SK-N-MC (cell line): ENCODE results near the gene ANKRD33B.
"Not testable (repeated sequence)": the region's sequence is repeated elsewhere in the genome, so short reads cannot be mapped to it uniquely, and the experiment has no call there.

Experiments
- DNase-seq: peaks from one replicate; pipeline ENCODE4 v3.0.0-alpha.2; 2011; ENCODE audit warnings: low read depth, low spot score
- H3K27ac ChIP-seq: fragments of 200-600 bp; sonication (generic); 2 replicates; pipeline ENCODE4 v1.5.1; 2016; ENCODE audit warnings: mixed run types
- H3K36me3 ChIP-seq: fragments of 200-600 bp; sonication (generic); 2 replicates; pipeline ENCODE4 v1.6.1; 2017; ENCODE audit warnings: antibody characterized with exemption, low read length, mixed read lengths; ENCODE audit not compliant: insufficient read depth
- H3K4me3 ChIP-seq: fragments of 200-600 bp; sonication (generic); 2 replicates; pipeline ENCODE4 v1.5.1; 2016
- H3K9ac ChIP-seq: fragments of 200-600 bp; sonication (generic); 2 replicates; pipeline ENCODE4 v1.8.0; 2017; ENCODE audit warnings: mixed run types, mixed read lengths; ENCODE audit not compliant: insufficient read length
- H3K9me3 ChIP-seq: fragments of 200-600 bp; sonication (generic); 2 replicates; pipeline ENCODE4 v1.6.1; 2017; ENCODE audit warnings: low read depth, mild to moderate bottlenecking, antibody characterized with exemption, low read length, moderate library complexity, mixed read lengths
- EZH2 ChIP-seq: fragments of 200-600 bp; sonication (generic); IDR thresholded peaks from one replicate; pipeline ENCODE4 v1.6.1; 2017; ENCODE audit warnings: antibody characterized with exemption
- FOXP2 ChIP-seq: optimal IDR thresholded peaks from 2 replicates; pipeline ENCODE3; 2011; ENCODE audit warnings: mild to moderate bottlenecking, moderate library complexity; ENCODE audit not compliant: insufficient read depth; ENCODE audit errors: extremely low read length, control extremely low read depth
- POLR2AphosphoS5 ChIP-seq: IDR thresholded peaks from 2 replicates; pipeline ENCODE4 v1.6.1; 2012; ENCODE audit warnings: mild to moderate bottlenecking, low read depth, low read length, borderline replicate concordance

ANKRD33B gene

DNA sequence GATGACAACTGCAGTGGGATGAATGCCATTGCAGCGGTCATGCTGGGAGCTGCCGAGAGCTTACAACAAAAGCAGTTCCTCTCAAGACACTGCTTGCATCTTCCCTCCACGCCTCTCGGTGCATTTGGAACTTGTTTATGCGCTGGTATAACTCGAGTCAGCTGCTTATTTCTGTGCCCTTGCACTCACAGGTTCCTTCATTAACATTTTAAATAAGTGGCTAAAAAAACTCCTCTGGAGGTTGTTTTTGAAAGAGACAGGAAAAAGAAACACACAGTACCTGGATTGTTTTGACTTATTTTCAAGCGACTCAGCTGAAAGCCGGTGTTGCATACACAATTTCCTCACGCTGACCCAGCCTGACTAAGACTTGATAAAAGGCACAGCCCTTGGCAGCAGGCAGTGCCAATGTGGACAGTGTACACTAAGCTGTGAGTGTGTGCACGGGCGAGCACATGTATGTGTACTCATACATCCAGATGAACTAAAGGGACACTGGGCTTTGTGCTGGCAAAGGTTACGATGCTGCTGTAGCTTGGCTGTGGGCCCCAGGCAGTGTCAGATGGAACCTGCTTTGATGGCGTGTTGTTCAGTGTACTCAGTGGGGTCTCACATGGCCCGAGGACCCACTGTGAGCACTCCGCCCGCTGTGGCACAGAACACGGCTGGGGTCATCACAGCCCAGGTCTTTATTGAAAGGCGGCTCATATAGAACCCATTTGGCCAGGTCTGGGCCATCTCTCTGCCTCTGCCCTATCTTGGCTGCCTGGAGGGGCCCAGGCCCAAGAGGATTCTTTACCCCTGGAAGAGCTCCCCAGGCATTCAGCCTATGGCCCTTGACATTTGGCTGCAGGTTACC, 92.3 kb downstream of the ANKRD33B start:
- Histone ChIP-seq H3K27ac (no peak overlapping the region), H3K36me3 (no peaks in the 10 kb centered on the region), H3K9ac (no peak overlapping the region), H3K4me3 (no peak overlapping the region), H3K9me3 (no peaks in the 10 kb centered on the region)
- no peak for DNase-seq
- TF ChIP-seq POLR2AphosphoS5 (no peak), EZH2 (no peak), FOXP2 (no peak)

DNA sequence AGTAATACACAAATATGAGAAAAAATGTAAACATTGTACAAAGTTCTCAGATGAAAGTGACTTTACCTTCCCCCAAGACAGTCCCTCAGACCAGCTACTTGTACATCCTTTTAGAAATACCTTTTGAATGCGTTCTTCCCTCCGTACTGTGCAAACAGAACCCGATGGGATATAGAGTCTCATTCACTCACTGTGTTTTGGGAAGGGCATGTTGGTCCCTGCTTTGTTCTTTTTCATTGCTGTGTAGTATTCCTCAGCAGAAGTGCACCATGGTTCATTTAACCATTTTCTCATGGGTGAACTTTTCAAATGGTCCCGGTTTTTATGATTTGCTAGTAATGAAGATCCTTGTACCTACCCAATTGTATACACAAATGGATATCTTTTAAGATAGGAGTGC, 94.4 kb downstream of the ANKRD33B start:
- H3K9me3 ChIP-seq = no peaks in the 10 kb centered on the region
- no peak overlapping the region for H3K9ac ChIP-seq
- TF ChIP-seq POLR2AphosphoS5 (no peak), FOXP2 (no peak), EZH2 (no peak)
- no peak overlapping the region for H3K4me3 ChIP-seq
- no peak overlapping the region for H3K27ac ChIP-seq
- no peak for DNase-seq
- H3K36me3 ChIP-seq = no peaks in the 10 kb centered on the region

DNA sequence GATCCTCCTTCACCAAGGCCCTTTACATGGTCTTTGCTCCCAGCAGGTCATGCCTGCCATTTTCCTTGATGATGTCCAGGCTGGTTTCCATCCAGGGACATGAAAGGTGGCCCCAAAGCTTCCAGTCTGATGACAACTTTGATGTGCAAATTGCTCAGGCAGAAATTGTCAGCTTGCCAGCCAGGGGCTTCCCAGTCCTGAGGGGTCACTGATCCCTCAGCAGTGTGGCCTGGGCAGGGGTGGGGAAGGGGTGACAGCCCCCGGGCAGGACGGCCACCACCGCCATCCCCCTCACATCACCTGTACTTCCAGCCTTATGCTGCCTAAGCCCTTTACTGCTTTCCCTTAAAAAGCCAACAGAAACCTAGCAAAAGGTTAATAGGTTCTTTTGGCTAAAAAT, 96.3 kb downstream of the ANKRD33B start:
- H3K4me3 ChIP-seq = no peak overlapping the region
- H3K36me3 ChIP-seq = no peaks in the 10 kb centered on the region
- H3K9ac ChIP-seq = no peak overlapping the region
- TF ChIP-seq EZH2 = no peak
- no peak for TF ChIP-seq POLR2AphosphoS5
- TF ChIP-seq FOXP2 = no peak
- no peak overlapping the region for H3K27ac ChIP-seq
- no peaks in the 10 kb centered on the region for H3K9me3 ChIP-seq
- no peak for DNase-seq

DNA sequence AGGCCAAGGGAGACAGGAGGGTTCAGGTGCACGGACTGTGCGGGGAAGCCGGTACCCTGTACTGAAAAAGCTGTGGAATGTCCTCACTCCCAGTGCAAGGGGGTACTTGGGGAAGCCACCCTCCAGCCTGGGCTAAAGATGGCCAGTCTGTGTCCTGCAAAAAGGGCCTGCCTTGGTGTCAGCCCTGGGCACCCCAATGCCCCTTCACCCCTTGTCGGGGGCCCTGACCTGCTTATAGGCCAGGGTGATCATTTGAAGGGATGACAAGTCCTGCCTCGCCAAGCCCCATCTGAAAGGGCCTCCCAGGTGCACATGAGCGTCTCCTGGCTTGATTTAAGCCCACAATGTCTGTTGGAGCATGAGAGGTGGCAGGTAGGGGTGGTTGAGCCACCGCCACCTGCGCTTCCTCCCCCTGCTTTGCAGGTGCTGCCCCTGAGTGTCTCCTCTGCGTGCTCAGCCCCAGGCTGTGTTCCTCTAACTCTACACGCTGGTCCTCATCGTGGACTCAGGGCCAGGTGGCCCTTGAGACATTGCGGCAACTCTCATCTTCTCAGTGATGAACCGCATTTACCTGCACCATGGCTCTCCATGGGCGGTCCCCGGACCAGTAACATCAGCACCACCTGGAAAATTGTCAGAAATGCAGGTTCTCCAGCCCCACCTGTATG, 97.0 kb downstream of the ANKRD33B start:
- Histone ChIP-seq H3K27ac (no peak overlapping the region), H3K9ac (no peak overlapping the region), H3K4me3 (no peak overlapping the region), H3K36me3 (no peaks in the 10 kb centered on the region), H3K9me3 (no peaks in the 10 kb centered on the region)
- DNase-seq = no peak
- TF ChIP-seq FOXP2 (no peak), POLR2AphosphoS5 (no peak), EZH2 (no peak)

DNA sequence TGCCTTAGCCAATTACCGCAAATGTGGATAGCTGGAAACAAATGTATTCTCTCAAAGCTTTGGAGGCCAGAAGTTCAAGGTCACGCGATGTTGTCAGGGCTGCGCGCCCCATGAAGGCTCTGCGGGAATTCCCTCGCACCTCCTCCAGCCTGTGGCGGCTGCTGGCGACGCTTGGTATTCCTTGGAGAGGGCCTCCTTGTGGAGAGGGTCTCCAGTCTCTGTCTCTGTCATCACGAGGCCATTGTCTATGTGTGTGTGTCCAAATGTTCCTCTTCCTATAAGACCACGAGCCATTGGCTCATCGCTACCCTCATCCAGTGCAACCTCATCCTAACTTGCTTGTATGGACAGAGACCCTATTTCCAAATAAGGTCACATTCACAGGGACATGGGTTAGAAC, 97.5 kb downstream of the ANKRD33B start:
- Histone ChIP-seq H3K36me3 (no peaks in the 10 kb centered on the region), H3K9ac (no peak overlapping the region), H3K4me3 (no peak overlapping the region), H3K9me3 (no peaks in the 10 kb centered on the region), H3K27ac (no peak overlapping the region)
- DNase-seq = no peak
- no peak for TF ChIP-seq FOXP2
- TF ChIP-seq EZH2 = no peak
- TF ChIP-seq POLR2AphosphoS5 = no peak

DNA sequence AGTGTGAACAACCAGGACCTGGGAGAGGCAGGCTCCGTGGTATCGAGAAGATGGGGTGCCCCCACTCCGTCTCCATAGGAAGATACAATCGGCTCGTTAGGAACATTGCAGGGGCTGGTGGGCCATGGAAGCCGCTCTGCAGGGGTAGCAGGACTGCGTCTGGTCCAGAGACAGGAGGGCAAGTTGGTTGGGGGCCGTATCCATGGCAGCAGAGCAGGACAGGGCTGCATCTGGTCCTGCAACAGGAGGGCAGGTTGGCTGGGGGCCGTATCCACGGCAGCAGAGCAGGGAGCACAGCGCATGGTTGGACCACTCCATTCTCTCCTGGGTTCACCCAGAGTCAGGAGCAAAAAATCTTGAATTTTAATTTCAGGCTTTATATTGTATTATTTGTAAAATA, 98.2 kb downstream of the ANKRD33B start:
- H3K27ac ChIP-seq = no peak overlapping the region
- H3K4me3 ChIP-seq = no peak overlapping the region
- DNase-seq = no peak
- no peak for TF ChIP-seq FOXP2
- no peak for TF ChIP-seq POLR2AphosphoS5
- TF ChIP-seq EZH2 = no peak
- H3K9ac ChIP-seq = no peak overlapping the region
- H3K9me3 ChIP-seq = no peaks in the 10 kb centered on the region
- H3K36me3 ChIP-seq = no peaks in the 10 kb centered on the region

DNA sequence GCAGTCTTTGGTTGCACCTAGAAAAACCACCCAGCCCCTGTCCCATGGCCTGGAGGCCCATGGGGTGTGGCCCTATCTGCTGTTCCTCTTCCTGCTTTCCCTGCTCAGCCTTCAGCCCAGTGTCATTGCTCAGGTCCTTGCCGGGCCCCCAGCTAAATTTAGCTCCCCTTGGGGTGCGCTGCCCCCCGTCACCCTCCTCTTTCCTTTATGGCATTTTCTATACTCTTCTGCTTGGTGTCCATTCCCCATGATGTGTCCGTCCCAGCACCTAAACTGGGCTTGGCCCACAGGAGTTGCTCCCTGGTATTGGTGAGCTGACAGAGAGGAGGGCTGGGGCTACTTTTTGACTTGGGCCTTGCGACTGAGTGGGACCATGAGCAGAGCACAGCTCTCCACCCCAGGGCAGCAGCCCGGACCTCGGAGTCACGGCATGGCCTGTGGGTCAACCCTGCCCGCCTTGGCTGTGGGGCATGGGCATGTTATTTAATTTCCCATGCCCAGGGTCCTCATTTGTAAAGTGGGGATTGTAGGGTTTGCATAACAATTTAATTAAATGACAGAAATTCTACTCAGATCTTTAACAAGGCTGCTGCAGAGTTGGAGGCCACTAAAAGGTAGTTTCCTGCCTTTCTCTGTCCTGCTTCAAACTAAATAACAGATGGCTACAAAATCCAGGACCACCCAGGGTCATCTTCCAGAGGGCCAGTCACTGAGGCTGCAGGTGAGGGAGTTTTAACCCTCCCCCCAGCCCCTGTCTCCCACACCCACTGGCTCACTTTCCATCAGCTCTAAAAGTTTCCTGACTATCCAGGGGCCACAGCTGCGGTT, 99.0 kb downstream of the ANKRD33B start:
- H3K36me3 ChIP-seq = no peaks in the 10 kb centered on the region
- TF ChIP-seq FOXP2 (no peak), POLR2AphosphoS5 (no peak), EZH2 (no peak)
- H3K27ac ChIP-seq = no peak overlapping the region
- no peak overlapping the region for H3K9ac ChIP-seq
- DNase-seq = no peak
- H3K9me3 ChIP-seq = no peaks in the 10 kb centered on the region
- H3K4me3 ChIP-seq = no peak overlapping the region

DNA sequence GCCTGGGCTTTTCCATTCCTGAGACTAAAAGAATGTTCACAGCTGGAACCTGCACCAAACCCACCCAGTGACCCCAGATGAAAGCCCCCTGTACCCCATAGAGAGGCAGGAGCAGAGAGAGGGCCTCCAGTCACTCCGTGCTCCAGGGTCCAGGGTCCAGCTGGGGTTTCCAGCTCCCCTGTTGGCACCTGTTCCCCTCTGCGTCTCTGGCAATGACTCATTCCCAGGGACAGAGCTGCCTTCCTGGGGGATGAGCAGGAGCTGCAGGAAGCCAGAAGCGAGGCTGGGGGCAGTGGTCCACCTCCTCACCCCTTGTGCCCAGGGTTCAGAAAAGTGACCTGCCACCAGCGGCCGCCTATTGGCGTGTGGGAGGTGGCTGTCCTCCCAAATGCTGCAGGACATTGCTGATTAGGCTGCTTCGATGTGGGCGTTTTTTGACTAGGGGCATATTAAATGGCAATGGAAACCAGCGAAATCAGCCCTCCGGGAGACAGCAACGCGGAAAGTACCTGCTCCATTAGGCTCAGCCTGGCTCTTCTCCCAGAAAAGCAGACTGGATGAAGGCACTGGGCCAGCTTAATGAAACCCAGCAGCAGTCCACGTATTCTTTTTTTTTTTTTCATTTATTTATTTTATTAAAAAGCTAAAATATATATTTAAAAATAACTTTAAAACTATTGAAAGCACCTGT, 99.8 kb downstream of the ANKRD33B start:
- no peak overlapping the region for H3K27ac ChIP-seq
- H3K4me3 ChIP-seq = no peak overlapping the region
- TF ChIP-seq POLR2AphosphoS5 = no peak
- no peak for TF ChIP-seq EZH2
- no peak for TF ChIP-seq FOXP2
- H3K9ac ChIP-seq = no peak overlapping the region
- no peaks in the 10 kb centered on the region for H3K36me3 ChIP-seq
- no peak for DNase-seq
- no peaks in the 10 kb centered on the region for H3K9me3 ChIP-seq

DNA sequence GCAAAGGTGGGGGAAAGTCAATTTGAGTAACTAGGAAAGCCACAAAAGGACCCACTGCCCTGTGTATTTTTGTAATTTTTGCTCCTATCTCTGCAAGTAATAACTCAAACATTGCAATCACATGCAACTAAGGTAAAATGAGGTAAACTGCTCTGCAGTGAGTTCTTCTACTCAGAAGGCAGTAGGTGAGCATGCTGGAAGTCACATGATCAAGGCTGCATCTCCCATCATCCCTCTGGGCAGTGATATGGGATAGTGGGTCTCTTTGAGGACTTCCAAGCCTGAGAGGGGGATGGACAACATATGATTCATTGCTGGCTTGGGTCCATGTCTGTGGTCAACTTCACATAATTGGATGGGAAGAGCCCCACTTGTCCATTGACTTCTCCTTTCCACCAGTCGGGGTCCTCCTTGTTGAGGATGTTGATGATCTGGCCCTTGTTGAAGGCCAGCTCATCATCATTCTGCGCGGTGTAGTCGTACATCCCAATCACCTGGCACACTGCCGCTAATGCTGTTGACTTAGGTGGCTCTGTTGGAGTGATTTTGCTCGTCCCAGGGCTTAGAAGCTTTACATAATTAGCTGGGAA, 100.4 kb downstream of the ANKRD33B start:
- not testable (repeated sequence) for H3K9me3 ChIP-seq, H3K36me3 ChIP-seq, DNase-seq, H3K9ac ChIP-seq, H3K4me3 ChIP-seq, H3K27ac ChIP-seq
